Stimulated activated CD4-positive, alpha-beta T cell treated with anti-CD3 and anti-CD28 coated beads, Interleukin-15, amount 100 ng/mL, for 1 hour (primary cell): Measurements from ENCODE around the gene TMPRSS9.
A peak's percentile ranks its signal among the peaks of the same experiment; 100 is the strongest.

ENCODE experiments used
- DNase-seq, 2 donors: peaks; one replicate each; pipeline ENCODE4 v3.0.0-alpha.2; 2020; ENCODE audit warnings: low read depth in 1 of 2, low spot score in 1 of 2

The TMPRSS9 gene

DNA sequence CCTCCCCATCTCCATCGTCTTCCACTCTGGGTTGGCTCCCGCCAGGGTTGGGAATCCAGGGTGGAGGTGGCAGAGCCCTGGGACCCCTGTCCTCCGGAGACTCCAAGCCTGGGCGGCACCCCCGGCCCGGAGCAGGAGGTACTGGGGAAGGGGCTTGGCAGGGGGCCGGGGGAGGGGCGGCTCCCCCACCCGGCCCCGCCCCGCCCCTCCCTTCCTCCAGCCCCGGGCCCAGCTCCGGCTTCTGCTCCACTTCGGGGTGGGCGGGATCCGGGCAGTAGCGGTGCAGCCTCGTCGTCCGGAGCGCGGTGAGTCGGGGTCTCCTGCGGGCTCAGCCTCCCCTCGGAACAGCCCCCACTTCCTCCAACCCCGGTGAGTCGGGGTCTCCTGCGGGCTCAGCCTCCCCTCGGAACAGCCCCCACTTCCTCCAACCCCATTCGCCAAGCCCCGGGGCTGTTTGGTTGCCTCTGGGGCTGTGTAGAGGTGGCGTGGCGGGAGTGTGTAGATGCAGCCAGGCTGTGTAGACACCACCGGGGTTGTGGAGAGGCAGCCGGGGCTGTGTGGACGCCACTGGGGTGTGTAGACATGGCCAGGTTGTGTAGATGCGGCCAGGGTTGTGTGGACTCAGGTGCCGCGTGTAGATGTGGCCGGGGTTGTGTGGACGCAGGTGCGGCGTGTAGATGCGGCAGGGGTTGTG is at the start of gene TMPRSS9:
Gene TMPRSS9, plus strand, starts transcription at position 274 of the 694 bp plus-strand sequence. CDS start 29,521 bp downstream, outside the sequence.
- DNase-seq = no peak

DNA sequence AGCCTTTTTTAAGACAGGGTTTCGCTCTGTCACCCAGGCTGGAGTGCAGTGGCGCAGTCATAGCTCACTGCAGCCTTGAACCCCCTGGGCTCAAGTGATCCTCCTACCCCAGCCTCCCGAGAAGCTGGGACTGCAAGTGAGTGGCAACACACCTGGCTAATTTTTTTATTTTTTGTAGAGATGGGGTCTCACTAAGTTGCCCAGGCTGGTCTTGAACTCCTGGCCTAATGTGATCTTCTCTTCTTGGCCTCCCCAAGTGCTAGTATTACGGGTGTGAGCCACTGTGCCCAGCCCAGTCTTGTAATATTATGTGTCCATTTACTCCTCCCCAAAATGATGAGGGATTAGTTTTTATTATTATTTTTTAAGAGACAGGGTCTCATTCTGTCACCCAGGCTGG is 49.0 kb upstream of the TMPRSS9 start:
- DNase-seq = no peak

DNA sequence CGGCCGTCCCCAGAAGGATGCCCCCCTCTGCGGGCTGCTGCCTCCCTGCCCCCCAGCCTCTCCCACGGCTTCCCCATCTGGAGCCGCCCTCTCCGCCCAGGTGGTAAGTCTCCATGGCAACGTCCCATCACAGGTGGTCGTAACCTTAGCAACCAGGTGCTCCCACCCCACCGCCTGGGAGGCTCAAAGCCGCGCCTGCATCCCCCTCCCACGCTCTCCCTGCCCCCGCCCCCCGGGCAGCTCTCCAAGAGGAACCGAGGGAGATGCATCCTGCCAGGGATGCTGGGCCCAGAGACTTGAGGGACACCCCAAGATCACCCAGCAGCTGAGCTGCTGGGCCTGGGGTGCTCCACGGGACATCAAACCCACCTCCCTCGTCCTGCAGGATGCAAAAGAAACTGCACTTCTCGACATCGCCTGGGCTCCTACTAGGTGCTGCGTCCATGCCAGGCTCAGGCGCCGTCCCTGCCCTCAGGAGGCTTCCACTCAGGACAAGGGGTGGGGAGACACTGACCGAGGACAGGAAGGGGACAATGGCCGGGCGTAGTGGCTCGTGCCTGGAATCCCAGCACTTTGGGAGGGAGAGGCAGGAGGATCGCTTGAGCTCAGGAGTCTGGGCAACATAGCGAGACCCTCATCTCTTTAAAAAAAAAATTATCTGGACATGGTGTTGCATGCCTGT is 47.1 kb upstream of the TMPRSS9 start:
- no peak for DNase-seq

DNA sequence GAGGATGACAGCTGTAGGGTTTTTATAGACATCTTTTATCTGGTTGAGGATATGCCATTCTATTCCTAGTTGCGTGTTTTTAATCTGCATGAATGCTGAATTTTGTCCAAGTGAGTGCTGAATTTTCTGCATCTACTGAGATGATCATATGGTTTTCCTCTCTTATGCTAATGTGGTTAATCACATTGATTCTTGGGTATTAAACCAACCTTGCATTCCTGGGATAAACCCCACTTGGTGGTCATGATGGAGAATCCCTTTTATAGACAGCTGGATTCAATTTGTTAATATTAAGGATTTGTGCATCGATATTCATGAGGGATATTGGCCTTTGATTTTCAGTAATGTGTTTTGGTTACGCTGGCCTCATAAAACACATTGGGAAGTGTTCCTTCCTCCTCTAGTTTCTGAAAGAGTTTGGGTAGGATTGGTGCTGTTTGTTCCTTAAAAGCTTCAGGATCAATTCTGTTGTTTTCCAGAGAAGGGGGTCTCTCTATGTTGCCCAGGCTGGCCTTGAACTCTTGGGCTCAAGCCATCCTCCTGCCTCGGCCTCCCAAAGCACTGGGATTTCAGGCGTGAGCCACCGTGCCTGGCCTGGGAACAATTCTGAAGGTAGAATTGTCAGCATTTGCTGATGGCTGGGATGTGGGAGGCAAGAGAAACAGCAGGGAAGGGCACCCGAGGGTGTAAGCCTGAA is 44.8 kb upstream of the TMPRSS9 start:
- DNase-seq = no peak

DNA sequence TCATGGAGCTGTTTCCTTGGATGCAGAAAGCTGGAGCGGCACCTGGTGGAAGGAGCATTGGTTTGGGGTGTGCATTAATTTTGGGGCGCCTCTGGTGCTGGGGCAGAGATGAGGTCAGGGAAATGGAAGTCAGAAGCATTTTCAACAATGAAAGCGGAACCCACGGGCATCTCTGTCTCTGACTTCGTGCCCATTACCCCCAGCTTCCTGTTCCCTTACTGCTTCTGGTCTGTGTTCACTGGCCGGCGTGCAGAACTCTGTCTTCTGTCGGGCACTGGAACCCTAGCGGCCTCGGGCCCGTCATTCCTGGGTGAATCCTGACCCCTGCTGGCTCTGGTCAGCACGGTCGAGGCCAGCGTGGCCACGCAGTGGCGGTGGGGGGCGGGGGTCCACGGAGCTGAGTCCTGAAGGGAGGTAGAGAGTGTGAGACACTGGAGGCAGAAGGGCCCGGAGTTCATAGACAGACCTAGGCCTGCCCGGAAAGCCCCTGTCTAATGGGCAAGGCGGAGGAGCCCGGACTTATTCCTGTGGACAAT is 44.2 kb upstream of the TMPRSS9 start:
- no peak for DNase-seq

DNA sequence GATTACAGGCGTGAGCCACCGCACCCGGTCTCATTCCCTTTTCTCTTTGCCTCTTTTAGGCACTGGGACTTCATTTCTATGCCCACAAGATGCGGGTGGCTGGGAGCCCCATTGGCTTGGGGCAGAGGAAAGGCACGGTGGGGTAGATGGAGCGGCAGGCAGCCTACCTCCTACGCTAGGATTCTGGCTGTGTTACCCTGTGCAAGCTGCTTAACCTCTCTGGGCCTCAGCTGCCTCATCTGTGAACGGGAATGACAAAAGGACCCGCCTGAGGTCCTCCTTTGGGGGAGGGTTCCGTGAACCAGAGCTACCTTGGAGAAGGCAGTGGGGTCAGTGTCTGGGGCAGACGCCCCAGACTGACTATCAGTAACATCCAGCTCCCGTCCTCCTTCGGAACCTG is 42.8 kb upstream of the TMPRSS9 start:
- no peak for DNase-seq

DNA sequence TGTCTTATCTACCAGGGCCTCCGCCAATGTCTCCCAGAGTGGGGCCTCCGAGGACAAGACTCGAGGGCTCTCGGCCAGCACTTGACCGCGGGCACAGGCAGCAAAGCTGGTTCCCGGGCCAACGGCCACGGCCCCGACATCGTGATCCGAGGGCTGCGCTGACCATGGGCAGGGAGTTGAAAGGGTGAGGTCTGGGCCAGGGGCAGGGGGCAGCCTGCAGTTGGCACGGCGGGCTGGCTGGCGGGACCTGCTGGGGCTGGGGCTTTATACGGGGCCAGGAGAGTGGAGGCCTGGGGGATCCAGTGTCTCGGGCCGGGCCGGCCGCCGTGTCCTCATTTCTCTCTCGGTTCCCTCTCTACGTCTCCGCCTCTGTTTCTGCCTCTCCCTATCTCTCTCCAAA is 42.3 kb upstream of the TMPRSS9 start:
- no peak for DNase-seq

DNA sequence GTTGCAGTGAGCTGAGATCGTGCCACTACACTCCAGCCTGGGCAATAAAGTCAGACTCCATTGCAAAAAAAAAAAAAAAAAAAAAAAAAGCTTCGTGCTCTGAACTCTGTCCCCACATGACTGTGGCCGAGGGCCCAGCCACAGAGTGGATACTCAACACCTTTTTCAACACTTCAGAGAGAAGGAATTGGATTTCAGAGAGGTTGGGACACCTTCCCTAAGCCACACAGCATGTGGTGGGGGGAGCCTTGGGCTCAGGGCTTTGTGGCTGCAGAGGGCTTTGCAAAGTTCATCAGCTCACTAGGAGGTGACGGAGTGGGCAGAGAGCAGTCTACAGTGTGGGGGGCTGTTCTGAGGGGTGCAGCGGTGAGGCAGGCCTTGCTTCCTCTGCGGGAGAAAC is 41.1 kb upstream of the TMPRSS9 start:
- no peak for DNase-seq

DNA sequence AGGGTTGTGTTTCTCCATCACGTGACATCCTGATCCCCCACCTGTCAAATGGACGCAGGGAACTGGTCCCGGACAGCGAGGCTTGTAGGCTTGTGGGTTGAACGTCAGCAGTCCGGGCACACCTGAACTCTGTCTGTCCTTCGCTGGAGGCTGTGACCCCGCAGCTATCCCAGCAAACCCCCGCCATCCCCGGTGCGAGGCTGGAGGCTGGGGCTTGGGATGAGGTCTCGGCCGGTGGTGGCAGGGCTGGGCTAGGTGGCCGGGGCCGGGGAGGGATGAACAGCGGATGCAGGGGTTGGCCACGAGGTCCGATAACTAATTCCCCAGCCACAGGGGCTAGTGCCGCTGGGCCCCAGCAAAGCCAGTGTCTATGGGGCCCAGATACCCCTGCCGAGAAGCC is 40.5 kb upstream of the TMPRSS9 start:
- no peak for DNase-seq

DNA sequence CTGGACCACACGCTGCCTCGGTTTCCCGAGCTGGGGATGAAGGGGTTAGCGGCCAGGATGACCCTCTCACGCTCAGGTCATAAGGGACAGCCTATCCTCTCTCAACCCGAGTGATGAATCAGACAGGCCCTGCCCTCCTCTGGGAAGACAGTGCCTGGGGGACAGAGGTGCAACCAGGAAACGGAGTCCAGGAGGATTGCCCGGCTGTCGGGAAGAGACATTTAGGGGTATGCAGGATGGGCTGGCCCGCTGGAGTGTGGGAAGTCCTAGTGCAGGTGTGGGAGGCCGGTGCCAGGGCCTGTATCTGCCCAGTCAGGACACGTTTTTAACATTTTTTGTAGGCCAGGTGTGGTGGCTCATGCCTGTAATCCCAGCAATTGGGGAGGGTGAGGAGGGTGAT is 40.0 kb upstream of the TMPRSS9 start:
- no peak for DNase-seq

DNA sequence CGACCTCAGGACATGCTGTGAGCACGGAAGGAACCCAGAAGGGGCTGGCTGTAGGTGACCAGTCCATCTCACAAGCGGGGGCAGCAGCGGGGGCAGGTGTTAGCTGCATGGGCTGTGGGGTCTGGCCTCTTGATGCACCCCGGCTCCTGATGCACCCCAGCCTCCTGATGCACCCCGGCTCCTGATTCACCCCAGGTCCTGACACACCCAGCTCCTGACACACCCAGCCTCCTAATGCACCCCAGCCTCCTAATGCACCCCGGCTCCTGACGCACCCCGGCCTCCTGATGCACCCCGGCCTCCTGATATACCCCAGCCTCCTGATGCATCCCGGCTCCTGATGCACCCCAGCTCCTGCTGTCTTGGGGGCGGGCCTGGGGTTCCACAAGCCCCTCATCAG is 39.1 kb upstream of the TMPRSS9 start:
- no peak for DNase-seq

DNA sequence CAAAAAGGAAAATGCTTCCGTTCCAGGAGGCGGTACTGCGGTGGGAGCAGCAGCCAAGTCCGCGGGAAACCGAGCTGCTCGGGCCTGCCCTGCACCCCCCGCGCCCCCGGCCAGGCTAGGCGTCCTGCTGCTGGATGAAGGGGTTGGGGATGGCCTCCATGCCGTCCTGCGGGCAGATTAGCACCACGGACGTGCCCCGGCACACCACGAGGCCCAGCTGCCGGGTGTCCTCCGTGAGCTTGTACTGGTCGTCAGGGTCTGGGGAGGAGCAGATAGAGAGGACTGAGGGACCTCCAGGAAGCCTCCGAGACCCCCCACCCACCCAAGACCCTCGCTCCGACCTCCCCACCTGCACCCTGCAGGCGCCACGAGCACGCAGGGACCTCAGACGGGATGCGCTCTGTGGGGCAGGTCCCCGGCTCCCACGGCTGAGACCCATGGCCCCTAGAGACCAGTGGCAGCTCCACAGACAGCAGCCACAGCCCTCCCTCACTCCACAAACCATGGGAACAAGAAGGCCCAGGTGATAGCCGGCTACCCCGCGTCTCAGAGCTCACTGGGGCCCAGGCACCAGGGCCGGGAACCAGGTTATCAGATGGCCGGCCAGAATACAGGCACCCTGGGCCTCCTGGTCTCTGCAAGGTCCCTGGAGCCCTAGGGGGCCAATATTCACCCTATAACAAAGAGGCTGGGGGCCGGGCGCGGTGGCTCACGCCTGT is 38.3 kb upstream of the TMPRSS9 start:
- no peak for DNase-seq

DNA sequence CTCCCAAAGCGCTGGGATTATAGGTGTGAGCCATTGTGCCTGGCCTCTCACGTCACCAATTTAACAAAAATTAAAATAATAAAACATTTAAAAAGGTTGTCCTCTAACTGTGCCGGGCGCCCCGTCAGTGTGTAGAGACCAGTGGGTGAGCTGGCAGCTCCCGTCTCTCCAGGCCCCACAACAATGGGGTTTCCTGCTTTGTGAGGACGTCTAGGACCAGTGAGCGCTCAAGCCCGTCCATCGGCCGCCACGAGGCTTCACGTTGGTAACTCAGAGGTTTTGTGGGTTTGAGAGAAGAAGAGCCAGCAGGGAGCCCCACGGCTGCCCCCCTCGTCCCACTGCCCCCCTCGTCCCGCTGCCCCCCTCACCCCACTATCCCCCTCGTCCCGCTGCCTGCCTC is 36.4 kb upstream of the TMPRSS9 start:
- no peak for DNase-seq

DNA sequence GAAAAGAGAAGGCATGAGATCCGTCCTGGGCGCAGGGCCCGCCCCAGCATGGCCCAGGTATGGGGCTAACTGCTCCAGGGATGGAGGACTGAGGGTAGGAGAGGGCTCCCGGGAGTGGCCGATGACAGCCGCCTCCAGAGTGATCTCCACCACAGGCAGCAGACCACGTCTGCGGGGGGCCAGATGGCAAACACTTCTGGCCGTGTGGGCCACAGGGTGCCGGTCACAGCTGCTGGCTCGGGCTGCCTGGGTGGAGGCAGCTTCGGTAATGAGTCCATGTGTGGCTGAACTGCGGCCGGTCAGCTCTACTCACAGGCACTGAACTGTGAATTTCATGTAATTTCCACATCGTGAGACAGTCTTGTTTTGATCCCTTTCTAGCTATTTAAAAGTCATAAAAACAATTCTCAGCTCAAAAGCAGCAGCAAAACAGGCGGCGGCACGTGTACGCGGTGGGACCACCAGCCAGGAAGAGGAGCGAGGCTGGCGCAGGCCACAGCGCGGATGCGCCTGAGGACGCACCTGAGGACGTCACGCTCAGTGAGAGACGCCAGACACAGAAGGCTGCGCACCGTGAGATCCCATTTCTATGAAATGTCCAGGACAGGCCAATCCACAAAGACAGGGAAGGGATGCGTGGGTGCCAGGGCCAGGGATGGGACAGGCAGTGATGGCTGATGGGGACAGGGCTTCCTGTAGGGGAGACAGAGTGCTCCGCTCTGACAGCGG is 35.7 kb upstream of the TMPRSS9 start:
- no peak for DNase-seq

DNA sequence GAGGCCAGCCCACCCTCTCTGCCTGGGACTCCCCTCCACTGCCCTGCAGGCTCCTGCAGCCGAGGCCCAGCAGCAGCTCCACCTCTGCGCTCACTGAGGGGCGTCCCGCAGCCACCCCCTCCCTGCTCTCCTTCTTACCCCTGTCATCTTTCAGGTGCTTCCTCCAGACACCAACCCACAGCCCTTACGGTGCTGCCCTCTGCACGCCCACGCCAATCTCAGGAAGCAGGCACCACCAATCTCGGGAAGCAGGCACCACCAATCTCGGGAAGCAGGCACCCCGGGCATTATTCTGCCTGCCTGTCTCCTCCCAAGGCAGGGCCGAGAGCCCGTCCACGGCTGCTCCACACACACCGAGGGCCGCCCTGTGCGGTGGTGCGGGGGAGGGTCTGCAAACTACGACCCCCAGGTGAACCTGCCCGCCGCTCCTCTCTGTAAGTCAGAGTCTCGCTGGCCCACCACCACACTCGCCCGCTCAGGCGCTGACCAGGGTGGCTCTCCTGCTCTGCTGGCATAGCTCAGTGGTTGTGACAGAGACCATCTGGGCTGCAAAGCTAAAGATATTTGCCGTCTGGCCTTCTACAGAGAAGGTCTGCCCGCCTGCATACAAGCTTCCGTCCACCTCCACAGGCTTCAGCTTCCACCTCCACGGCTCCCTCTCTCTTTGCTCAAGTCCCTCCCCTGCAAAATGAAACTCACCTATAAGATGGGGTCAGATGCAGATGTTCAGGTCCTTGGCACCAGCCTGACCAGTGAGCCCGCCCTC is 34.6 kb upstream of the TMPRSS9 start:
- DNase-seq = no peak

DNA sequence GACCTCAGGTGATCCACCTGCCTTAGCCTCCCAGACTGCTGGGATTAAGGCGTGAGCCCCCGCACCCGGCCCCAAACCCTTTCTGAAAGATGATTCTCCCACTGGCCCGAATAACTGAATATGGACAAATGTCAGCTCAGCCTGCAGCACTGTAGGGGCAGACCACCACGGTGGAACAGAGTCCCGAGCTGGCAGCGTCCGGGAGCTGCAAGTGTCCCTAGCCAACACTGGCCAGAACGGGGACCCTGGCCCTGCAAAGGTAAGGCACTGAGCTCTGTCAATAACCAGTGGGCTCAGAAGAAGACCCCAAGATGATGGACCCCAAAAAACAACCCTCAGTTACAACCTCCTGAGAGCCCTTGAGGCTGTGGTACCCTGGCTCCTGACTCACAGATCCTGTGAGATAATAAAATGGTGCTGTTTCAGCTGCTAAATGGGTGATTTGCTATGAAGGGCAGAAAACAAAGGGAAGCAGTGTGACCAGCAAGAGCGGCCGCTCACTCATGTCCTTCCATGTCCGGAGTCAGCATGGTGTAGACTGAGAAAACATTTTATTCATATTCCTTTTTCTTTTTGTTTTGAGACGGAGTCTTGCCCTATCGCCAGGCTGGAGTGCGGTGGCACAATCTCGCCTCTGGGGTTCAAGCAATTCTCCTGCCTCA is 33.2 kb upstream of the TMPRSS9 start:
- DNase-seq = no peak

DNA sequence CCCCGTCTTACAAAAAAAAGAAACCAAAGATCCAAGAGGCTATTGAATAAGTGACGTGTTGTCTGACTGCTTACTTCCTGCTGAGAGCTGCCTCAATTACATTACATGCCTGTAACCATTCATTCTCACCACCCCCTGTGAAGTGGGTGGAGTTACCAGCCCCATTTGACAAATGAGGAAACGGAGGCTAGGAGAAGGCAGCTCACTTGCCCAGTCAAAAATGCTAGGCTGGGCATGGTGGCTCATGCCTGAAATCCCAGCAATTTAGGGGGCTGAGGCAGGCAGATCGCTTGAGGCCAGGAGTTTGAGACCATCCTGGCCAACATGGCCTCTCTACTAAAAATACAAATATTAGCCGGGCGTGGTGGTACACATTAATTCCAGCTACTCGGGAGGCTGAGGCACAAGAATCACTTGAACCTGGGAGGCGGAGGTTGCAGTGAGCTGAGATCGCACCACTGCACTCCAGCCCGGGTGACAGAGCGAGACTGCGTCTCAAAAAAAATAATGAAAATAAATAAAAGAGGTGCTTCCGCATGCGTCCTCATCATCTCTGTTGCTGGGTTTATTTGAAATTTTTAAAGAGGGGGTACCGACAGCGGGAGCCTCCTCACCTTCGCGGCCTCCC is 32.2 kb upstream of the TMPRSS9 start:
- DNase-seq = no peak

DNA sequence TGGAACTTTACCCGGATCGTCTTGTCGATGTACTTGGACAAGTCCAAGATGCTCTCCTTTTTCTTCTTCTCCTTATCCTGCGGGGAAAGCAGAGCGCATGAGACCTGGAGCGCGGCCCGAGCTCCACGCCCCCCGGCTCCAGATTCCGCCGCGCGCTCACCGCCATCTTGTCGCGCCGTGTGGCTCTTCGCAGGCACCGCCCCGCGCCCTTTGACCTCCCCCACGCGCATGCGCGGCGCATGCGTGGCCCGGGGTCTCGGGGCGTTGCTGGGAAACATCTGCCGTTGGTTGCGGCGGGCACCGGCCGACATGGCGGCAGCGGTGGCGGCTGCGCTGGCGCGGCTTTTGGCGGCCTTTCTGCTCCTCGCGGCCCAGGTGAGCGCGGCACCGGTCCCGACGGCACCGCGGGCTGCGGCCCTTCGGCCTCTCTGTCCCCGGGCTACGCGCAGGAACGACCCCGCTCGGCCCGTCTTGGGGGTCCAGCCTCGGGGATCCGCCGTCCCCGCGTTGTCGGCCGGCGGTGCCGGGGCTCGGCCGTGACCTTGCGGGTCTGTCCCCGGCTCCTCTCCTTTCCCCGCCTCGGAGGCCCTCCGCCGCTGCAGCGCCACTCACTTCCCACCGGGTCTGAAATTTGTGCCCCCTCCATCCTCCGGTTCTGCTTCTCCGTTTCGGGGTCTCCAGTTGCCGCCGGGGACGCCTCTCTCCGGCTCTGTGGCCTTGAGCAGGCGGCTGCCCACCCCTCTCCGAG is 31.5 kb upstream of the TMPRSS9 start, which contains the start of the genes LSM7 and SPPL2B:
Gene LSM7, minus strand, starts transcription at position 186 of the 748 bp plus-strand sequence. Its CDS starts 20 bp downstream, at position 166.
Gene SPPL2B, plus strand, starts transcription at position 284 of the 748 bp plus-strand sequence. Its CDS starts 26 bp downstream, at position 310.
- DNase-seq = peak; percentile 90 to 94
